CD4-positive, alpha-beta T cell (primary cell): ENCODE results near the gene MX2. TPM values are rescaled to one million over a fixed set of nuclear protein-coding genes. Genes with fewer than 3 reads are reported as not detected.
"Not testable (repeated sequence)": the region's sequence is repeated elsewhere in the genome, so short reads cannot be mapped to it uniquely, and the experiment has no call there.

Experiments used
- ATAC-seq: fragments of 200-7000 bp; cut with Tn5 transposase; one replicate; pipeline ENCODE4 v1.10.0; 2022; ENCODE audit warnings: mild to moderate bottlenecking; ENCODE audit not compliant: poor library complexity
- CTCF ChIA-PET: fragments of 350-600 bp; sonication (Branson Sonifier 250); formaldehyde crosslinking; loops from one replicate; lab custom pipeline; 2021; ENCODE audit warnings: antibody characterized with exemption, inconsistent platforms; lab: Charles Lee
- POLR2A ChIA-PET: fragments of 350-600 bp; sonication (Branson Sonifier 250); formaldehyde crosslinking; loops from one replicate; lab custom pipeline; 2021; ENCODE audit warnings: antibody characterized with exemption, inconsistent platforms; lab: Charles Lee
- DNase-seq, 14 experiments: peaks; one replicate each; pipeline ENCODE4 v3.0.0-alpha.2; 2013 to 2020; ENCODE audit warnings: mixed read lengths in 2 of 14
- H3K27ac ChIP-seq, 2 donors: one replicate each; pipeline versions ENCODE4 v1.5.1 to v1.7.0; 2013; ENCODE audit warnings: low read length in 2 of 2, low read depth in 1 of 2, mild to moderate bottlenecking in 1 of 2
- H3K27me3 ChIP-seq, 2 experiments: 1 replicate in 1 of 2; 2 replicates in 1 of 2; pipeline versions ENCODE4 v1.6.1 to v1.7.0; 2013; ENCODE audit warnings: low read length in 2 of 2, control low read depth in 1 of 2, mild to moderate bottlenecking in 1 of 2, moderate library complexity in 1 of 2; ENCODE audit not compliant: insufficient read depth in 2 of 2, control insufficient read depth in 1 of 2
- H3K36me3 ChIP-seq: one replicate; pipeline ENCODE4 v1.6.1; 2013; ENCODE audit warnings: low read length, control low read depth; ENCODE audit not compliant: insufficient read depth
- H3K4me1 ChIP-seq: one replicate; pipeline ENCODE4 v1.6.1; 2013; ENCODE audit warnings: low read length, control low read depth; ENCODE audit not compliant: insufficient read depth
- H3K4me3 ChIP-seq: one replicate; pipeline ENCODE4 v1.5.1; 2013; ENCODE audit warnings: mild to moderate bottlenecking, low read length, moderate library complexity
- H3K9me3 ChIP-seq, 2 experiments: 1 replicate in 1 of 2; 2 replicates in 1 of 2; pipeline versions ENCODE4 v1.6.1 to v1.7.0; 2013; ENCODE audit warnings: low read length in 2 of 2, mild to moderate bottlenecking in 2 of 2, control low read depth in 1 of 2, moderate library complexity in 1 of 2; ENCODE audit not compliant: control insufficient read depth in 1 of 2, insufficient read depth in 1 of 2
- H3K27ac Mint-ChIP-seq: one replicate; pipeline ENCODE4 v1.8.0; 2020; ENCODE audit warnings: mixed read lengths
- H3K27me3 Mint-ChIP-seq: one replicate; pipeline ENCODE4 v1.8.0; 2021; ENCODE audit warnings: mixed read lengths
- H3K36me3 Mint-ChIP-seq: one replicate; pipeline ENCODE4 v1.8.0; 2021; ENCODE audit warnings: low read depth, mixed read lengths
- H3K4me1 Mint-ChIP-seq: one replicate; pipeline ENCODE4 v1.8.0; 2021; ENCODE audit warnings: low read depth, mixed read lengths
- H3K4me3 Mint-ChIP-seq: one replicate; pipeline ENCODE4 v1.8.0; 2020; ENCODE audit warnings: mild to moderate bottlenecking, mixed read lengths
- H3K9me3 Mint-ChIP-seq: one replicate; pipeline ENCODE4 v1.8.0; 2020; ENCODE audit warnings: mixed read lengths
- intact Hi-C, 2 experiments: fragments of 100-400 bp; cut with DNase I in 1 of 2; cut with micrococcal nuclease in 1 of 2; formaldehyde crosslinking; loops; one replicate each; pipeline versions ENCODE4 v1.15.1 to v1.9.0; 2023 to 2025; cut with DNase I, micrococcal nuclease
- total RNA-seq, 174 experiments: library from RNA in 2 of 174; stranded (reverse) in 2 of 174; gene quantifications; one replicate each; pipeline ENCODE4 v1.2.3 and lab custom pipeline; 2021 to 2026
- TF ChIP-seq, protein P1 (sequence below): fragments of 200-600 bp; IDR thresholded peaks from one replicate; pipeline ENCODE4 v1.8.0; 2022; ENCODE audit warnings: antibody characterized with exemption, mild to moderate bottlenecking

Gene MX2
- total RNA-seq, 2 experiments from 2014 or later = 77.8 to 87.1 TPM

DNA sequence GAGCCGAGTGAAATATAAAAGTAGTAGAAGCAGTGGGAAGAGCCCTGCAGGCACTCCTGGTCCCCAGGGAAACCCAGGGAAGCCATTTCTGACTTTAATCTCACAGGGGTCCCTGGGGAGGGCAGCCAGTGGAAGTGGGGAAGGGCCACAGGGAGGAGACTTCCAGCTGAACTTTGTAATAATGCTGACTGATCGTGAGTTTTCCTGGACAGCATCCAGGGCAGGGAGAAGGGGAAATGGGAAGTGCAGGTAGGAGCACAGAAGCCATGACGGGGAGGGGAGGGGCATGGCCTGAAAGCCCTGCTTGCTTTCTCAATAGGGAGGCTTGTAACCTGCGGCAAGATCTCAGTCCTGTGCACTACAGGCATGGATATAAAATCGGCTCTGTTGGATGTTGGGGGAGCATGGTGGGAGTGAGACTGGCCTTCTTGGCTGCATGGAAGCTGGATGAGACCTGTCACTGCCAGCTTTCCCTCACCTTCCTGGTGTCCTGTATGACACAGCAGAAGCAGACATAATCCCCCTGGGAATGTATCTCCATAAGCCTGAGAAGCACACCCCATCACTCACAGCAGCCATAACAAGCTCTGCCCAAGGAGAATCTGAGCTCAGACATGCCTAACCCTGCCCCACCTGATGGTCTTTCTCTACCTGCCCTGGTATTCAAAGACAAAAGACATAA lies 49.1 kb downstream of the MX2 start:
- Histone ChIP-seq H3K36me3 (peaks cover 42% of the 10 kb centered on the region), H3K27me3 (no peaks in the 10 kb centered on the region), H3K4me3 (no peak overlapping the region), H3K27ac (no peak overlapping the region), H3K9me3 (peaks cover 9 to 13% of the 10 kb centered on the region in 2 experiments), H3K4me1 (no peaks in the 10 kb centered on the region)
- ATAC-seq (no peak), DNase-seq (peak in 1 of 14 experiments; percentile 38)
- H3K27me3 Mint-ChIP-seq = no peaks in the 10 kb centered on the region
- CTCF ChIA-PET = no interaction called here
- no peak overlapping the region for H3K27ac Mint-ChIP-seq
- no peak overlapping the region for H3K4me3 Mint-ChIP-seq
- TF ChIP-seq, protein P1, sequence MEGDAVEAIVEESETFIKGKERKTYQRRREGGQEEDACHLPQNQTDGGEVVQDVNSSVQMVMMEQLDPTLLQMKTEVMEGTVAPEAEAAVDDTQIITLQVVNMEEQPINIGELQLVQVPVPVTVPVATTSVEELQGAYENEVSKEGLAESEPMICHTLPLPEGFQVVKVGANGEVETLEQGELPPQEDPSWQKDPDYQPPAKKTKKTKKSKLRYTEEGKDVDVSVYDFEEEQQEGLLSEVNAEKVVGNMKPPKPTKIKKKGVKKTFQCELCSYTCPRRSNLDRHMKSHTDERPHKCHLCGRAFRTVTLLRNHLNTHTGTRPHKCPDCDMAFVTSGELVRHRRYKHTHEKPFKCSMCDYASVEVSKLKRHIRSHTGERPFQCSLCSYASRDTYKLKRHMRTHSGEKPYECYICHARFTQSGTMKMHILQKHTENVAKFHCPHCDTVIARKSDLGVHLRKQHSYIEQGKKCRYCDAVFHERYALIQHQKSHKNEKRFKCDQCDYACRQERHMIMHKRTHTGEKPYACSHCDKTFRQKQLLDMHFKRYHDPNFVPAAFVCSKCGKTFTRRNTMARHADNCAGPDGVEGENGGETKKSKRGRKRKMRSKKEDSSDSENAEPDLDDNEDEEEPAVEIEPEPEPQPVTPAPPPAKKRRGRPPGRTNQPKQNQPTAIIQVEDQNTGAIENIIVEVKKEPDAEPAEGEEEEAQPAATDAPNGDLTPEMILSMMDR = no peak
- peaks cover 17% of the 10 kb centered on the region for H3K9me3 Mint-ChIP-seq
- peaks cover 67% of the 10 kb centered on the region for H3K36me3 Mint-ChIP-seq
- intact Hi-C loops = no loop called here
- POLR2A ChIA-PET = interaction anchor here (1.0 to 2.4 kb wide), 4 partner anchors 9 to 127 kb away, joined by 3 to 9 read pairs (median 4); partner anchors contain the start of gene MX1
- no peaks in the 10 kb centered on the region for H3K4me1 Mint-ChIP-seq

DNA sequence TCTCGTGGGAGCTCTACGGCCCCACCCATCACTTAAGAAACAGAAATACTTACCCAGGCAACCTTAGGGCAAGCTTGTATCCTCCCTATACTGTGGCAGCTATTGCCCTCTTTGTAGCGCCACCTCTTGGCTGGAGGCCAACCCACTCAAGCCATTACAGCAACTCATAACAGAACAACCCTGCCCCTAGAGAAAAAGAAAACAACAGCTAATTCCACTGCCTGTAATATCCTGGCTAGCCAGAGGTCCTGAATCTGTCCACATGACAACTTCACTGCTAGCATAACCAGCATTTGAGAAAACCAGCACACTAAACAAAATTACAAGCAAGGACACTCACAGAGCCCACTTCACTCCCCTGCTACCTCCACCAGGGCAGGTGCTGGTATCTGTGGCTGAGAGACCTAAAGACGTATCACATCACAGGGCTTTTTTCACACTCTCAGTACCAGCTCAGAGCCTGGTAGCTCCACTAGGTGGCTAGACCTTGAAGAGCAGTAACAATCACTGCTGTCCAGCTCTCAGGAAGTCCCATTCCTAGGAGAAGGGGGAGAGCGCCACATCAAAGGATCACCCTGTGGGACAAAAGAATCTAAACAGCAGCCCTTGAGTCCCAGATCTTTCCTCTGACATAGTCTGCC lies 49.7 kb downstream of the MX2 start:
- Mint-ChIP-seq H3K27me3 (no peaks in the 10 kb centered on the region), H3K4me3 (no peak overlapping the region), H3K9me3 (peaks cover 17% of the 10 kb centered on the region), H3K4me1 (no peaks in the 10 kb centered on the region), H3K36me3 (peaks cover 60% of the 10 kb centered on the region), H3K27ac (no peak overlapping the region)
- CTCF ChIA-PET = interaction anchor here (1.1 kb wide), 1 partner anchor 129 kb away, joined by 4 read pairs; no protein-coding TSS in a partner anchor
- POLR2A ChIA-PET = interaction anchor here (1.0 to 2.4 kb wide), 4 partner anchors 8 to 128 kb away, joined by 3 to 9 read pairs (median 4); partner anchors contain the start of gene MX1
- Histone ChIP-seq H3K36me3 (peaks cover 36% of the 10 kb centered on the region), H3K4me1 (no peaks in the 10 kb centered on the region), H3K9me3 (peaks cover 9 to 13% of the 10 kb centered on the region in 2 experiments), H3K4me3 (no peak overlapping the region), H3K27me3 (no peaks in the 10 kb centered on the region), H3K27ac (no peak overlapping the region)
- intact Hi-C loops = no loop called here
- TF ChIP-seq, protein P1 = no peak
- DNase-seq = peak in 4 of 14 experiments; percentile 32 to 60 (median 36)
- ATAC-seq = peak; percentile 48

DNA sequence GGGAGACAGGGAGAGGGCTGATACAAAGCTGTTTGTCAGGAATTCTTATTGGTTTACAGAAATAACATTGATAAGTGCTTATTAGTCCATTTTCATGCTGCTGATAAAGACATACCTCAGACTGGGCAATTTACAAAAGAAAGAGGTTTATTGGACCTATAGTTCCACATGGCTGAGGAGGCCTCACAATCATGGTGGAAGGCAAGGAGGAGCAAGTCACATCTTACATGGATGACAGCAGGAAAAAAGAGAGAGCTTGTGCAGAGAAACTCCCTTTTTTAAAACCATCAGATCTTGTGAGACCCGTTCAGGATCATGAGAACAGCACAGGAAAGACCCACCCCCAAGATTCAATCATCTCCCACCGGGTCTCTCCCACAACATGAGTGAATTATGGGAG lies 55.7 kb downstream of the MX2 start:
- Mint-ChIP-seq H3K9me3 (peaks cover 15% of the 10 kb centered on the region), H3K27ac (peak overlapping the region; percentile 88), H3K4me3 (peak overlapping the region; percentile 14), H3K4me1 (peaks cover 21% of the 10 kb centered on the region)
- ChIA-PET POLR2A (interaction anchor here (1.9 kb wide), 1 partner anchor 8 kb away, joined by 11 read pairs; the partner anchor contains the start of gene MX1), CTCF (interaction anchor here (0.9 kb wide), 1 partner anchor 134 kb away, joined by 3 read pairs; no protein-coding TSS in a partner anchor)
- H3K9me3 ChIP-seq, H3K27me3 ChIP-seq, H3K27ac ChIP-seq, DNase-seq, intact Hi-C loops, H3K4me3 ChIP-seq, ATAC-seq, H3K27me3 Mint-ChIP-seq, H3K36me3 Mint-ChIP-seq, H3K36me3 ChIP-seq: not testable (repeated sequence)
- peaks cover 11% of the 10 kb centered on the region for H3K4me1 ChIP-seq
